Measurements from ENCODE around the gene GUCY1A1.
A peak's percentile ranks its signal among the peaks of the same experiment; 100 is the strongest.

Gene GUCY1A1

DNA sequence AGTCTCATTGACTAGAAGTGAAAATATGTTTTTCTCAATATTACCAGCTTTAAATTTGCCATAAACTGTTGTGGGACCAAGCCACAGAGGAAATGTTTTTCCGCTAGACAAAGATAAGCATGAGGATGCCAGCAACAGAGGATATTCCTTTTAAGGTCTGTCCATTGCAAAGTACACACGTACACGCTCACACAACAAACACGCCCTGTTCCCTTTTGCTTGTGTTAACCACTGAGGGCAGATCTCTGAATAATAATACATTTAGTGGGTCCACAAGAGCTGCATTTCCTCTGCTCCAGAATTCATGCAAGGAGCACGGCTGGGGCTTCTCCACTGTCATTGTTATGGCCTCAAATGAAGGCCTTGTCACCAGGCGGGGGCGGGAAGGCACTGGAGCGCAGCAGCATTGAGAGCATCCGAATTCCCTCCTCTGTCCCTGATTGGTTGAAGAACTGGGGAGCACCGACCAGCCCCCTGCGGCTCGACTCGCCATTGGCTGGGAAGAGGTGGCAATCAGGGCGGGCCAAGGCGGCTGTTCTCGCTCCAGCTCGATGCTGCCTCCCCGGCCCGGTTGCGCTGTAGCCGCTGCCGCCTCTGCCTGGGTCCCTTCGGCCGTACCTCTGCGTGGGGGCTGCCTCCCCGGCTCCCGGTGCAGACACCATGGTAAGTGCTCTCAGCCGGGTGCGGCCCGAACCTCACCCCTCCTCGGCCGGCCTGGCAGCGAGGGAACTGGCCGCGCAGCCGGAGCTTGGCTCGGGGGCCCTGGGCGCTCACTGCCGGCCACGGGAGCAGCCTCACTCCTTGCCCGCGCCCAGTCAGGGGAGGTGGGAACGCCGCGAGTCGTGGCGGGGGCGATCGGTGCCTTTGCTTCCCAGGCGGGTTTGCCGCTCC lies 92.1 kb downstream of the GUCY1A1 start, which contains the start of gene GUCY1B1:
GUCY1B1 (plus strand) TSS at position 541 of the 891 bp plus-strand sequence; CDS start at position 661, 120 bp downstream.
- Histone ChIP-seq H3K9me3 (ENCODE audit: control insufficient read depth in 2 of 2, low read length in 2 of 2) (no peaks in the 10 kb centered on the region), H3K36me3 (ENCODE audit: control insufficient read depth in 2 of 2, insufficient read depth in 2 of 2, low read length in 2 of 2) (no peaks in the 10 kb centered on the region), H3K4me3 (ENCODE audit: low read length in 2 of 2) (peak within 1 kb of the TSS; percentile 88), H3K27me3 (ENCODE audit: control insufficient read depth in 1 of 2, insufficient read depth in 2 of 2, low read length in 2 of 2) (no peaks in the 10 kb centered on the region), H3K4me1 (ENCODE audit: control insufficient read depth, insufficient read depth, low read length) (peaks cover 14% of the 10 kb centered on the region), H3K9ac (ENCODE audit: low read length in 2 of 2) (peak within 1 kb of the TSS; percentile 74 to 90), H3K27ac (ENCODE audit: low read length) (peak within 1 kb of the TSS; percentile 82)

GRCh38 chr4:155759372-155760252 lies 93.0 kb downstream of the GUCY1A1 start:
- no peaks in the 10 kb centered on the region for H3K36me3 ChIP-seq (ENCODE audit: control insufficient read depth in 2 of 2, insufficient read depth in 2 of 2, low read length in 2 of 2)
- peak overlapping the region; percentile 82 for H3K27ac ChIP-seq (ENCODE audit: low read length)
- peak overlapping the region; percentile 88 for H3K4me3 ChIP-seq (ENCODE audit: low read length in 2 of 2)
- no peaks in the 10 kb centered on the region for H3K9me3 ChIP-seq (ENCODE audit: control insufficient read depth in 2 of 2, low read length in 2 of 2)
- H3K27me3 ChIP-seq (ENCODE audit: control insufficient read depth in 1 of 2, insufficient read depth in 2 of 2, low read length in 2 of 2): no peaks in the 10 kb centered on the region
- H3K4me1 ChIP-seq (ENCODE audit: control insufficient read depth, insufficient read depth, low read length): peaks cover 14% of the 10 kb centered on the region
- H3K9ac ChIP-seq (ENCODE audit: low read length in 2 of 2): peak overlapping the region; percentile 74 to 90

GRCh38 chr4:155761047-155761446 lies 94.4 kb downstream of the GUCY1A1 start:
- Histone ChIP-seq H3K27ac (ENCODE audit: low read length) (no peak overlapping the region), H3K4me3 (ENCODE audit: low read length in 2 of 2) (peak overlapping the region; percentile 88), H3K27me3 (ENCODE audit: control insufficient read depth in 1 of 2, insufficient read depth in 2 of 2, low read length in 2 of 2) (no peaks in the 10 kb centered on the region)

GRCh38 chr4:155761916-155762315 lies 95.3 kb downstream of the GUCY1A1 start:
- H3K9ac ChIP-seq (ENCODE audit: low read length in 2 of 2): no peak overlapping the region
- peak overlapping the region; percentile 36 to 44 for H3K4me3 ChIP-seq (ENCODE audit: low read length in 2 of 2)
- H3K27ac ChIP-seq (ENCODE audit: low read length): no peak overlapping the region
- H3K27me3 ChIP-seq (ENCODE audit: control insufficient read depth in 1 of 2, insufficient read depth in 2 of 2, low read length in 2 of 2): no peaks in the 10 kb centered on the region
- peaks cover 15% of the 10 kb centered on the region for H3K4me1 ChIP-seq (ENCODE audit: control insufficient read depth, insufficient read depth, low read length)
- no peaks in the 10 kb centered on the region for H3K9me3 ChIP-seq (ENCODE audit: control insufficient read depth in 2 of 2, low read length in 2 of 2)
- no peaks in the 10 kb centered on the region for H3K36me3 ChIP-seq (ENCODE audit: control insufficient read depth in 2 of 2, insufficient read depth in 2 of 2, low read length in 2 of 2)

More at GRCh38 chr4:155761047-155761446, 94.4 kb downstream of the GUCY1A1 start:
- peaks cover 15% of the 10 kb centered on the region for H3K4me1 ChIP-seq (ENCODE audit: control insufficient read depth, insufficient read depth, low read length)
- no peak overlapping the region for H3K9ac ChIP-seq (ENCODE audit: low read length in 2 of 2)
- no peaks in the 10 kb centered on the region for H3K9me3 ChIP-seq (ENCODE audit: control insufficient read depth in 2 of 2, low read length in 2 of 2)
- H3K36me3 ChIP-seq (ENCODE audit: control insufficient read depth in 2 of 2, insufficient read depth in 2 of 2, low read length in 2 of 2): no peaks in the 10 kb centered on the region

DNA sequence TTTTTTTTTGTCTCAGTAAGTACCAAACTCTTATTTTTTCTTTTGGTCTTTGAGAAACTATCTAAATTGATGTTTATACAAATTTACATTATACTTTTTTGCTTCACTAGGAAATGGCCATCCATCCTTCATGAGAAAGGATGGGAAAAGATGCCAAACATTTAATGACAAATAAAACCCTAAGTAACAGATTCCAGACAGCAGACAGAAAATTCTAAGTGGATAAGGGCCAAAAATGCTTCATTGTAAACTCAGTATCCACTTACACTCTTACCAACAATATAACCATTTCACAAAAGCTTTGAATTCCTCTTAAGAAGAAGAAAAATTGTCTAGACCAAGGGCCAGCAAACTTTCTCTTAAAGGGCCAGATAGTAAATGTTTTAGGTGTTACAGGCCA lies 95.7 kb downstream of the GUCY1A1 start:
- Histone ChIP-seq H3K9me3 (ENCODE audit: control insufficient read depth in 2 of 2, low read length in 2 of 2) (no peaks in the 10 kb centered on the region), H3K4me1 (ENCODE audit: control insufficient read depth, insufficient read depth, low read length) (peaks cover 15% of the 10 kb centered on the region), H3K4me3 (ENCODE audit: low read length in 2 of 2) (peak overlapping the region in 1 of 2 donors; percentile 36), H3K27ac (ENCODE audit: low read length) (peak overlapping the region; percentile 19), H3K27me3 (ENCODE audit: control insufficient read depth in 1 of 2, insufficient read depth in 2 of 2, low read length in 2 of 2) (no peaks in the 10 kb centered on the region), H3K36me3 (ENCODE audit: control insufficient read depth in 2 of 2, insufficient read depth in 2 of 2, low read length in 2 of 2) (no peaks in the 10 kb centered on the region), H3K9ac (ENCODE audit: low read length in 2 of 2) (no peak overlapping the region)

DNA sequence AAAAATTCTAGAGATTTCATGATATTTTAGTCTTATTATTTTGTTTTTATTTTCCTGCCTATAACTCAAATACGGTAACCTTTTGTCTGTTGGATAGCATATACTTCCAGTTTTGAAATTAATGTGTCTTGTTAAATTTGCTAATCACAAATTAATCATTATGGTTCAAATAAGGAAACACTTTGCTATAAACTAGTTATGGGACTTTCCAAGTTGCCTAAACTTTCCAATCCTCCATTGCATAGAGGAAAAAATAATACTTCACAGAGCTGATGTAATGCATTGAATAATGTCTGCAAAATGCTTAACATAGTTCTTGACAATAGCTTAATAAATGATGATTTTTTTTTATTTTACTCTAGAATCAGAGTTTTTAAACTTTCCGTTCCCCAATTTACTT lies 96.9 kb downstream of the GUCY1A1 start:
- H3K27me3 ChIP-seq (ENCODE audit: control insufficient read depth in 1 of 2, insufficient read depth in 2 of 2, low read length in 2 of 2): no peaks in the 10 kb centered on the region
- H3K27ac ChIP-seq (ENCODE audit: low read length): no peak overlapping the region
- H3K4me3 ChIP-seq (ENCODE audit: low read length in 2 of 2): no peak overlapping the region
- peaks cover 15% of the 10 kb centered on the region for H3K4me1 ChIP-seq (ENCODE audit: control insufficient read depth, insufficient read depth, low read length)
- no peaks in the 10 kb centered on the region for H3K9me3 ChIP-seq (ENCODE audit: control insufficient read depth in 2 of 2, low read length in 2 of 2)
- no peaks in the 10 kb centered on the region for H3K36me3 ChIP-seq (ENCODE audit: control insufficient read depth in 2 of 2, insufficient read depth in 2 of 2, low read length in 2 of 2)
- H3K9ac ChIP-seq (ENCODE audit: low read length in 2 of 2): no peak overlapping the region

DNA sequence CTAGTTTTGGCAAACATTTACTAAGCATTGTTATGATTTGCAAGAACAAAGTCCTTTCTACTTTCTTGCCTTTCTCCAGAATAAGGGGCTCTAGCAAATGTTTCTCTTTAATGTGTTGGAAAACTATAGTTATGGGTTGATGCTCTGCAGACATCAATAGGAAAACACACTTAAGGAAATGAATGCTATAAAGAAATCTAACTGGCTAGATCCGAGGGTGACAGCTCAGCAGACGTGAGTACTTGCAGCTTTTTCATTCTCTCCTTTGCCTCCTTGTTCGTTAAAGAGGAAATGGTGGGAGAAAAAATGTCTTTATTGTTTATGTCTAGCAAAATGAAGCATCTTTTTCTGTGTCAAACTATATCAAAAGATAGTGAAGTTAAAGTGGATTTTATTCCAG lies 98.5 kb downstream of the GUCY1A1 start:
- H3K9me3 ChIP-seq (ENCODE audit: control insufficient read depth in 2 of 2, low read length in 2 of 2): no peaks in the 10 kb centered on the region
- H3K4me1 ChIP-seq (ENCODE audit: control insufficient read depth, insufficient read depth, low read length): peaks cover 15% of the 10 kb centered on the region
- no peak overlapping the region for H3K9ac ChIP-seq (ENCODE audit: low read length in 2 of 2)
- H3K27me3 ChIP-seq (ENCODE audit: control insufficient read depth in 1 of 2, insufficient read depth in 2 of 2, low read length in 2 of 2): no peaks in the 10 kb centered on the region
- no peak overlapping the region for H3K4me3 ChIP-seq (ENCODE audit: low read length in 2 of 2)
- peak overlapping the region; percentile 6 for H3K27ac ChIP-seq (ENCODE audit: low read length)
- no peaks in the 10 kb centered on the region for H3K36me3 ChIP-seq (ENCODE audit: control insufficient read depth in 2 of 2, insufficient read depth in 2 of 2, low read length in 2 of 2)

GRCh38 chr4:155766622-155767021 lies 100.0 kb downstream of the GUCY1A1 start:
- peaks cover 10% of the 10 kb centered on the region for H3K4me1 ChIP-seq (ENCODE audit: control insufficient read depth, insufficient read depth, low read length)
- H3K27ac ChIP-seq (ENCODE audit: low read length): no peak overlapping the region
- no peaks in the 10 kb centered on the region for H3K9me3 ChIP-seq (ENCODE audit: control insufficient read depth in 2 of 2, low read length in 2 of 2)
- H3K4me3 ChIP-seq (ENCODE audit: low read length in 2 of 2): no peak overlapping the region
- no peaks in the 10 kb centered on the region for H3K36me3 ChIP-seq (ENCODE audit: control insufficient read depth in 2 of 2, insufficient read depth in 2 of 2, low read length in 2 of 2)
- H3K9ac ChIP-seq (ENCODE audit: low read length in 2 of 2): no peak overlapping the region
- no peaks in the 10 kb centered on the region for H3K27me3 ChIP-seq (ENCODE audit: control insufficient read depth in 1 of 2, insufficient read depth in 2 of 2, low read length in 2 of 2)

DNA sequence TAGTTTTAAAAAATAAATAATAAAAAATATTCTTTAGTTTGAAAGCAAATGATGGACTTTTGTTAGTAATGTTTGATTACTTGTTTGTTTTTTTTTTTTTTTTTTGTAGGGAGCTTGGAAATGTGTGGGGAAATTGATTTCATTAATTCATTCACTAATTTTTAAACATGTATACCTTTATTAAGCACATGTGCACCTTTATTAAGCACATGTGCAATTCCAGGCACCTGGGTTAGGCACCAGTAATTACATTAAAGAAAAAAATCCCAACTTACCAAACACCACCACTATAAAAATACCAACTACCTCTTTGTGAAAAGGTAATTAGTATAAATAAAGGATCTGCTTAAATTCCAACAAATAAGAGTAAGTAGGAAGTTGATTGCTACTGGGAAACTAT lies 101.7 kb downstream of the GUCY1A1 start:
- no peaks in the 10 kb centered on the region for H3K9me3 ChIP-seq (ENCODE audit: control insufficient read depth in 2 of 2, low read length in 2 of 2)
- H3K4me1 ChIP-seq (ENCODE audit: control insufficient read depth, insufficient read depth, low read length): peaks cover 11% of the 10 kb centered on the region
- H3K27ac ChIP-seq (ENCODE audit: low read length): no peak overlapping the region
- H3K4me3 ChIP-seq (ENCODE audit: low read length in 2 of 2): no peak overlapping the region
- no peak overlapping the region for H3K9ac ChIP-seq (ENCODE audit: low read length in 2 of 2)
- no peaks in the 10 kb centered on the region for H3K27me3 ChIP-seq (ENCODE audit: control insufficient read depth in 1 of 2, insufficient read depth in 2 of 2, low read length in 2 of 2)
- H3K36me3 ChIP-seq (ENCODE audit: control insufficient read depth in 2 of 2, insufficient read depth in 2 of 2, low read length in 2 of 2): no peaks in the 10 kb centered on the region

DNA sequence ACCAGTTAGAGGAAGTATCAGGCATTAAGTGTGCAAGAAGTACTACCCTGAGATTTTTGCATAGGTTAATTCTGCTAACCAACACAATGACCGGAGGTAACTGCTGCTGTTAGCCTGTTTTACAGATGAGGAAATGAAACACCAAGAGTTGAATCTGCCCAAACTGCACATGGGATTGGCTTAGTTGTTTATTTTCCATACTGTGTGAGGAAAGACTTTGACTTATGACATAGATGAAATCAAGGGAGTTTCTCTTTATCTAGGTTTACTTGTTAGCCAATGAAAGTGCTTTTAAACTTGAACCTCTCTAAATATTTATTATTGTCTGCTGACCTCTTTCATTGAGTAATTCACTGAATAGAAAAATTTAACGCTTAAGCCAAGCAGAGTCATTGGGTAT lies 102.4 kb downstream of the GUCY1A1 start:
- no peak overlapping the region for H3K4me3 ChIP-seq (ENCODE audit: low read length in 2 of 2)
- H3K9me3 ChIP-seq (ENCODE audit: control insufficient read depth in 2 of 2, low read length in 2 of 2): no peaks in the 10 kb centered on the region
- no peaks in the 10 kb centered on the region for H3K36me3 ChIP-seq (ENCODE audit: control insufficient read depth in 2 of 2, insufficient read depth in 2 of 2, low read length in 2 of 2)
- no peak overlapping the region for H3K27ac ChIP-seq (ENCODE audit: low read length)
- H3K27me3 ChIP-seq (ENCODE audit: control insufficient read depth in 1 of 2, insufficient read depth in 2 of 2, low read length in 2 of 2): no peaks in the 10 kb centered on the region
- peaks cover 17% of the 10 kb centered on the region for H3K4me1 ChIP-seq (ENCODE audit: control insufficient read depth, insufficient read depth, low read length)
- H3K9ac ChIP-seq (ENCODE audit: low read length in 2 of 2): no peak overlapping the region

Data from stomach smooth muscle (tissue), 2 donors.